Measurements from ENCODE around the gene CMTR1.

DNA sequence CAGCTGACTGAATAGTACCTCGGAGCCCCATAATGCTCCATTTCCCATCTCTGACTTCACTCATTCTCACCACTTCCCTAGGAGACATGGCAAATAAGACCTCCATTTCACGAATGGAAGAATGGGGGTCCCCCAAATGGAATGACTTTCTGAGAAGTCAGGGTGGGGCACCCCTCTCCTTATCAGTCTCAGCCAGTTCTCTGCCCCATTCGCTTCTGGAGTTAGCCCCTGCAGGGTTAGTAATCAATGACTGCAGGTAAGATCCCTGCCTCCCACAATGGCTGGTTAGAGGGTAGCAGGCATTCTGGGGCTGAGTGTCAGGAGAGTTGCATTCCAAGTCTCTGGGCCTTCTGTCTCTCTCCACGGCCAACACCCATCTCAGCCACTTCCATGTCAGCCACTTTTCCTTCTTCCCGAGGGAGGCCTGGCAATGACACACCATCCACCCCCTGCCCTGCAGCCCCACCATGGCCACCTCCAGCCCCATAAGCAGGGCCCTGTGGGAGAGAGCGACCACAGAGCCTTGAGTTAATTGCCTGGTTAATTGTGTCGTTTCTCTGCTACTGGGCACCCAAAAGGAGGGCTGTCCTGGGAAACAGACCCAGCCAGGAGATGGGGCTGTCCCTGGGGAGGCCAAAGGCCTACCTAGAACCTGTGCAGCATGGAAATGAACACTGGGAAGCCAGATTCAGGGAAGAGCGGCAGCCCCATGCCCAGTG lies 53.3 kb downstream of the CMTR1 start:
- TF ChIP-seq MYC (IDR thresholded peaks at IDR 0.05; ENCODE audit: low read depth, low read length): no peak
- TF ChIP-seq, protein P1, sequence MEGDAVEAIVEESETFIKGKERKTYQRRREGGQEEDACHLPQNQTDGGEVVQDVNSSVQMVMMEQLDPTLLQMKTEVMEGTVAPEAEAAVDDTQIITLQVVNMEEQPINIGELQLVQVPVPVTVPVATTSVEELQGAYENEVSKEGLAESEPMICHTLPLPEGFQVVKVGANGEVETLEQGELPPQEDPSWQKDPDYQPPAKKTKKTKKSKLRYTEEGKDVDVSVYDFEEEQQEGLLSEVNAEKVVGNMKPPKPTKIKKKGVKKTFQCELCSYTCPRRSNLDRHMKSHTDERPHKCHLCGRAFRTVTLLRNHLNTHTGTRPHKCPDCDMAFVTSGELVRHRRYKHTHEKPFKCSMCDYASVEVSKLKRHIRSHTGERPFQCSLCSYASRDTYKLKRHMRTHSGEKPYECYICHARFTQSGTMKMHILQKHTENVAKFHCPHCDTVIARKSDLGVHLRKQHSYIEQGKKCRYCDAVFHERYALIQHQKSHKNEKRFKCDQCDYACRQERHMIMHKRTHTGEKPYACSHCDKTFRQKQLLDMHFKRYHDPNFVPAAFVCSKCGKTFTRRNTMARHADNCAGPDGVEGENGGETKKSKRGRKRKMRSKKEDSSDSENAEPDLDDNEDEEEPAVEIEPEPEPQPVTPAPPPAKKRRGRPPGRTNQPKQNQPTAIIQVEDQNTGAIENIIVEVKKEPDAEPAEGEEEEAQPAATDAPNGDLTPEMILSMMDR (IDR thresholded peaks at IDR 0.05; ENCODE audit: low read depth, low read length): no peak
